NB4 (cell line): ENCODE data around the gene PBXIP1.

Experiments used
- CTCF ChIP-seq: IDR thresholded peaks from one replicate; pipeline ENCODE4 v1.5.1; 2012; ENCODE audit warnings: low read depth, low read length
- MAX ChIP-seq: IDR thresholded peaks from 2 replicates; pipeline ENCODE4 v1.6.1; 2011; ENCODE audit warnings: low read depth, low read length

GRCh38 chr1:154967331-154967950 lies 11.5 kb upstream of the PBXIP1 start:
- TF ChIP-seq CTCF (no peak), MAX (no peak)
